ELF-1 (cell line): ENCODE data around the gene SNX27.

Source experiments
- DNase-seq: peaks from one replicate; pipeline ENCODE4 v3.0.0-alpha.2; 2016; ENCODE audit warnings: low read depth, low spot score

The SNX27 gene

GRCh38 chr1:151611832-151612500, at the start of gene SNX27:
Gene SNX27 (plus strand): TSS chr1:151612050. CDS start chr1:151612202, 152 bp downstream.
- peak; percentile 98 for DNase-seq

GRCh38 chr1:151562661-151563060, 49.2 kb upstream of the SNX27 start:
- DNase-seq = no peak

- no peak for DNase-seq
Measured at GRCh38 chr1:151563376-151563775, 48.5 kb upstream of the SNX27 start.

GRCh38 chr1:151565502-151566189, 46.2 kb upstream of the SNX27 start:
- DNase-seq = no peak

- no peak for DNase-seq
Measured at GRCh38 chr1:151568626-151569088, 43.2 kb upstream of the SNX27 start.

- DNase-seq = no peak
Measured at GRCh38 chr1:151570819-151571218, 41.0 kb upstream of the SNX27 start.

- no peak for DNase-seq
Measured at GRCh38 chr1:151574575-151575529, 37.0 kb upstream of the SNX27 start.

GRCh38 chr1:151577173-151577572, 34.7 kb upstream of the SNX27 start:
- no peak for DNase-seq

GRCh38 chr1:151578941-151579340, 32.9 kb upstream of the SNX27 start:
- no peak for DNase-seq

GRCh38 chr1:151579436-151580225, 32.2 kb upstream of the SNX27 start:
- no peak for DNase-seq

GRCh38 chr1:151581451-151581850, 30.4 kb upstream of the SNX27 start:
- DNase-seq = no peak

- DNase-seq = peak; percentile 42
Measured at GRCh38 chr1:151581921-151582320, 29.9 kb upstream of the SNX27 start.

GRCh38 chr1:151583796-151584195, 28.1 kb upstream of the SNX27 start:
- no peak for DNase-seq

GRCh38 chr1:151584278-151584677, 27.6 kb upstream of the SNX27 start:
- DNase-seq = no peak

GRCh38 chr1:151584780-151585179, 27.1 kb upstream of the SNX27 start:
- no peak for DNase-seq

GRCh38 chr1:151585622-151586021, 26.2 kb upstream of the SNX27 start:
- no peak for DNase-seq

GRCh38 chr1:151590961-151591360, 20.9 kb upstream of the SNX27 start:
- DNase-seq = no peak

GRCh38 chr1:151593730-151594129, 18.1 kb upstream of the SNX27 start:
- DNase-seq = peak; percentile 44

- DNase-seq = peak; percentile 90
Measured at GRCh38 chr1:151594143-151594625, 17.7 kb upstream of the SNX27 start.

GRCh38 chr1:151596166-151596953, 15.5 kb upstream of the SNX27 start:
- DNase-seq = peak; percentile 26
